ENCODE results near the gene IFI27L1.

Gene IFI27L1

DNA sequence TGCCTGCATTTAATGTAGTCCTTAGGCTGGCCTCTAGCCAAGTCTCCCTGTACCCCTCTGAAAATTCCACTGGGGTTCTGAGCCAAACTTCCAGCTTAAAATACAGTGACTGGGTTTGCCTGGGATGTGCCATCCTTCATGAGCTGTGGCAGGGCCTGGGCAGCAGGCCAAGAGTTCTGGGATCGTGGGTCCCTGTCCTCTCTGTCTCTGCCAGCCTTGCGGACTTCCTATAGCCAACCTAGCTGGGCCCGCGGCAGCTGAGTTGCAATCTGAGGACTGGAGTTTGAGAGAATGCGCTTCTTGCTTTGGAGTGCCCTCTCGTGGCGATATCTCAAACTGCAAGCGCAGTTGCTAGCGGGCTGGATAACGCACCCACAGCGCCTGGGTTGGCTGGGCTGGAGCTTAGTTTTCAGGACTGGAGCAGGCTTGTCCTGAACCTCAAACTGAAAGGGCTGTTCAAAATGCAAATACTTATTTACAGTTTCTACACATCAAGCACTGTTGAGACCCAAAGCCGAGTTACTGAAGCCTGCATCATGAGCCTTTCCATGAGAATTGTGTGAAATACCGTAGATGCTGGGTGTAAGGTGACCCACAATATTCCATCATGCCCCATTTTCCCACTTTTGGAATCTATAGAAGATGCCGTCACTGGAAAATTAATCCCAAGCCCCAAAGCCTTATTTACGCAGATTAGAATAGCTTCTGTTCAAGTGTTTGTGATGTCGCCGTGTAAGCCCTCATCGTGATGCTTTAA, 55.6 kb downstream of the IFI27L1 start:
- peak; percentile 87 for DNase-seq (ENCODE audit: low spot score)

DNA sequence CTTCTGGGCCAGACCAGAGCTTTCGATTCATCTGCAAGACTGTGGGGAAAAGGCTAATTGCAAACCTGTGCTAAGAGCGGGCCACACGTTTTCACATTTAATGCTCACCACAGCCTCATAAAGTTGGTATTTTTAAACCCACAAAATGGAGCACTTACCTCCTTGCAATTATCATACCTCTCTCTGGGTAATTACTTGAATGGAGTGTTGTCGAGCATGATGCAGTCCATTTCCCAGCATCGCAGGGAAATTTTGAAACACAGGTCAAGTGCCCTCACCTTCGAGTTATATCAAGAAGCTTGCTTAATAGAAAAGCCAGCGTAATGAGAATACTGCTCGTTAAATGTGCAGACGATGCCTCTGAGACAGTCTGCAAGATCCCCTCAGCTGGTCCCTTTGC, 57.1 kb downstream of the IFI27L1 start:
- DNase-seq (ENCODE audit: low spot score) = no peak

GRCh38 chr14:94139006-94139405, 57.9 kb downstream of the IFI27L1 start:
- no peak for DNase-seq (ENCODE audit: low spot score)

GRCh38 chr14:94139421-94139820, 58.3 kb downstream of the IFI27L1 start:
- DNase-seq (ENCODE audit: low spot score) = no peak

DNA sequence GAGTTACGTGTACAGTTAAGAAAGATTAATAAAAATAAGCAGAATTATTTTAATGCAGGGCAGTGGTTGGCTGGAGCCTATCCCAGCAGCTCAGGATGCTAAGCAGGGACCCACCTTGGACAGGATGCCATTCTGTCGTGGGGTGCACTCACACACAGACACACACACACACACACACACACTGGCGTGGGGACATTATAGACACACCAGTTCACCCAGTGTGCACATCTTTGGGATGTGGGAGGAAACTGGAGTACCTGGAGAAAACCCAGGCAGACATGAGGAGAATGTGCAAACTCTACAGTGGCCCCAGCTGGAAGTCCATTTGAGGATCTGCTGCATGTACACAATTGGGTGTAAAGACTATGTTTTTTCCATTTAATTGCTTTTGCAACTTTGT, 61.1 kb downstream of the IFI27L1 start:
- DNase-seq (ENCODE audit: low spot score) = no peak

DNA sequence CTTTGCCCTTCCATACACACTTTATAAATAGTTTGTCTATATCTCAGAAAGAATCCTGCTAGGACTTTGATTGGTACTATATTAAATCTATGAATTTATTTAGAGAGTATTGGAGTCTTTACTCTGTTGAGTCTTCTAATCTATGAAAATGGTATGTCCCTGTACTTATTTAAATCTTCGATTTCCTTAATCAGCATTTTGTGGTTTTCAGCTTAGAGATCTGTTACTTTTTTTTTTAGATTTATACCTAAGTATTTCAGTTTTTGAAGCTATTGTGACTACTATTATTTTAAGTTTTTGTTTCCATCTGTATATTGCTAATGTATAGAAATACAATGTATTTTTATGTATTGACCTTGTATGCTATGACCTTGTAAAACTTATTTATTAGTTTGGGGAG, 61.7 kb downstream of the IFI27L1 start:
- DNase-seq (ENCODE audit: low spot score) = no peak

GRCh38 chr14:94143239-94143638, 62.1 kb downstream of the IFI27L1 start:
- no peak for DNase-seq (ENCODE audit: low spot score)

DNA sequence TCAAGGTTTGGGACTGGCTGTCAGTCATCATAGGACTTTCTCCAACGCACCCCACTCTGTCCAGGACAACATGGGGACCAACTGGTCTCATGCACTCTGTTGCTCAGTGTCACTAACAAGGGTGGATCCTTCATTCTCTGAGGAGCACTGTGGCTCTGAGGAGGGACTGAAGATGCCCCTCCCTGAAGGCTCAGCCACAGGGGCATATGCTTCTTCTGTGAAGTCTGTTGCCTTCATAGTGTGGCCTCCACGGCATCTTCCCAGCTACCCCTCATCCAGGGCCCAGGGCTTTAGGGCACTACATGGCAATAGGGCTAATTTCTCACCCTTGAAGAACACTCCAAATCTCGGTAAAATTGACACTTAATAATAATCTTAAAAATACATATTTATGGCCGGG, 62.6 kb downstream of the IFI27L1 start:
- DNase-seq (ENCODE audit: low spot score) = no peak

DNA sequence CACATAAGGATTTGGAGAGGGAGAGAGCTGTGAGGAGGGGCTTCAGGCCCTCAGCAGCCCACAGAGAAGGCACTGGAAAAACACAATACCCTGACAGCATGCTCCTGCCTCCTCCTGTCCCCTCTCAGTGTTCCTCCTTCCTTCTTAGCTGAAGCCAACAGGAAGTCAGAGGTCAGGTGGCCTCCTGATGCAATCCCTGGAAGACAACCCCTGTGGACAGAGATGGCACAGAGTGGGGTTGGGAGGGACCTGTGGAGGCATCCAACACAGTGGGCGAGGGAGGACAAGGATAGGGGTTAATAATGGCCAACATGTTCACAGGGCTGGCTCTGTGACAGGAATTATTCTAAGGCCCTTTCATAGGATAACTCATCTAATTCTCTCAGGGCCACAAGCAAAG, 63.7 kb downstream of the IFI27L1 start:
- DNase-seq (ENCODE audit: low spot score) = peak; percentile 22

DNA sequence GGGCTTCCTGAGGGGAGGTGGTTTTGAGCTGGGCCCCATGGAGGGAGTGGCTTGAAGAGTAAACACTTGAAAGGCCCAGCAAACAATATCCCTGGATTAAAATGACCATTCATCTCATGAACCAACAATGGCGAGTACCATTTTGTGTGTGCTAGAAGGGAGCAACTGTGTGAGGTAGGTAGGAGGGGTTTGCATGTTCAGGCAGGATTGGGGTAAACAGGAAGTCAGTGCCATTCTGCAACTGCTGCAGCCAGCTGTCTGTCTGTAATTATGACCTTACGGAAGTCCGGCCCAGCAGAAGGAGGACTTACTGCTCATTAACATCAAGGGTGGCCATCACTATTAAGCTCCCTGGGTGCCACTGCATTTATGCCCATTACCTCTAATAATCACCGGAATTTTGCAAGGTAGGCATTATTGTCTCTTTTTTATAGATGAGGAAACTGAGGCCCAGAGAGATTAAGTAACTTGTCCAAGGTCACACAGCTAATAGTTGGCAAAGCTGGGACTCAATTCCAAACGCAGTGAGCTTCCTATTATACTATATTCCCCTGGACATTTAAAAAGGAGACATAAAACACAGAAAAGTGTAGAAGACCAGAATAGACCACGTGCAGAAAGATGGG, 64.9 kb downstream of the IFI27L1 start:
- DNase-seq (ENCODE audit: low spot score) = no peak
